HG03103 (cell line): ENCODE measurements around the gene TYW5.
A peak's percentile ranks its signal among the peaks of the same experiment; 100 is the strongest.

ENCODE experiments used
- ATAC-seq: cut with Tn5 transposase; IDR thresholded peaks from one replicate; pipeline ENCODE4 v1.9.1; 2021; ENCODE audit warnings: low read depth; ENCODE audit not compliant: unreplicated experiment

Gene TYW5

GRCh38 chr2:199955339-199956061 lies at the start of gene TYW5, which contains the start of gene MAIP1:
Gene TYW5 (minus strand): TSS chr2:199955491. CDS start chr2:199955470, 21 bp downstream.
Gene MAIP1 (plus strand): TSS chr2:199955582. CDS start chr2:199955799, 217 bp downstream.
- peak; percentile 74 for ATAC-seq

GRCh38 chr2:200003444-200003843 lies 48.2 kb upstream of the TYW5 start:
- ATAC-seq: no peak

GRCh38 chr2:200000444-200001163 lies 45.3 kb upstream of the TYW5 start:
- no peak for ATAC-seq

- ATAC-seq: no peak
These were observed 43.9 kb upstream of the TYW5 start for GRCh38 chr2:199999166-199999565.

- no peak for ATAC-seq
These were observed 42.0 kb upstream of the TYW5 start for GRCh38 chr2:199997296-199997695.

- no peak for ATAC-seq
These were observed 39.6 kb upstream of the TYW5 start for GRCh38 chr2:199994896-199995295.

GRCh38 chr2:199994371-199994770 lies 39.1 kb upstream of the TYW5 start:
- ATAC-seq: no peak

- ATAC-seq: no peak
These were observed 37.0 kb upstream of the TYW5 start for GRCh38 chr2:199992296-199992695.

GRCh38 chr2:199991691-199992090 lies 36.4 kb upstream of the TYW5 start:
- ATAC-seq: no peak

GRCh38 chr2:199989822-199990221 lies 34.5 kb upstream of the TYW5 start:
- no peak for ATAC-seq

- no peak for ATAC-seq
These were observed 32.9 kb upstream of the TYW5 start for GRCh38 chr2:199988151-199988550.

- no peak for ATAC-seq
These were observed 32.3 kb upstream of the TYW5 start for GRCh38 chr2:199987586-199987985.

- ATAC-seq: peak; percentile 78
These were observed 30.4 kb upstream of the TYW5 start for GRCh38 chr2:199985625-199986207.

- no peak for ATAC-seq
These were observed 29.5 kb upstream of the TYW5 start for GRCh38 chr2:199984755-199985154.

GRCh38 chr2:199984159-199984558 lies 28.9 kb upstream of the TYW5 start:
- ATAC-seq: no peak

- ATAC-seq: no peak
These were observed 28.2 kb upstream of the TYW5 start for GRCh38 chr2:199983534-199983933.

GRCh38 chr2:199982126-199982843 lies 27.0 kb upstream of the TYW5 start:
- ATAC-seq: no peak

- no peak for ATAC-seq
These were observed 24.7 kb upstream of the TYW5 start for GRCh38 chr2:199979832-199980628.

- no peak for ATAC-seq
These were observed 24.1 kb upstream of the TYW5 start for GRCh38 chr2:199979398-199979797.

GRCh38 chr2:199977984-199978415 lies 22.7 kb upstream of the TYW5 start:
- peak; percentile 47 for ATAC-seq
